ENCODE measurements around the gene CCT7.
A peak's percentile ranks its signal among the peaks of the same experiment; 100 is the strongest.

The CCT7 gene

DNA sequence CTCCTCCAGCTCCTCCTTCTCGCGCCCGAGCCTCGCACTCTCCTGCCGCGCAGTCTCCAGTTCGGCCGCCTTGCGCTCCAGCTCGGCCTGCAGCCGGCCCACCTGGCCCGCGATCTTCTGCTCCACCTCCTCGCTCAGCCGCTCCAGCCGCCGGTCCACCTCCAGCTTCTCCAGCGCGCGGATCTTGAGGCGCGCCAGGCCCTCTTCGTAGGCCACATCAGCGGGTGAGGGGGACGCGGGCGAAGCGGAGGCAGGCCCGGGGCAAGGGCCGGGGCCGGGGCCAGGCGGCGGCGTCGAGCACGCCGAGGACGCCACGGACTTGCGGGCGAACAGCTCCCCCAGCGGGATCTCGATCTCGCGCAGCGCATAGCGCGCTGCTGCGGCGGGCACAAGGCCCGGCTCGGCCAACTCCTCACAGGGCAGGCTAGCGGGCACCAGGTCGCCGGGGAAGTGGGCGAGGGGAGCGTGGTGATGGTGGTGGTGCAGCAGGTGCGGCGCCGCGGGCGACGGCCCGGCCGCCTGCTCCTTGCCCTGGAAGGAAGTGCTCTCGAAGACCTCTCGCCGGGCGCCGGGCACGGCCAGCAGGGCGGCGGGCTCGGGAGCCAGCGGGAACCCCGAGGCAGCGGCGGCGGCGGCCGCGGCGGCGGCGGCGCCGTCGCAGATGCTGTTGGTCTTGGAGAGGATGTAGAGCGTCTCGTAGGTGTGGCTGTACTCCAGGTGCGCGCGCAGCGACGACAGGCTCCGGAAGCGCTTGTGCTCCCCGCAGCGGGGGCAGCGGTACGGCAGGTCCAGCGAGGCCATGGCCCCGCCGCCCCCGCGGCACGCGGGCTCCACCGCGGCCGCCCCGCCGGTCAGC, 35.0 kb downstream of the CCT7 start:
- Mint-ChIP-seq H3K27ac (no peak overlapping the region), H3K9me3 (no peaks in the 10 kb centered on the region), H3K27me3 (no peaks in the 10 kb centered on the region), H3K36me3 (peaks cover 2% of the 10 kb centered on the region), H3K4me3 (no peak overlapping the region), H3K4me1 (peaks cover 24% of the 10 kb centered on the region)

DNA sequence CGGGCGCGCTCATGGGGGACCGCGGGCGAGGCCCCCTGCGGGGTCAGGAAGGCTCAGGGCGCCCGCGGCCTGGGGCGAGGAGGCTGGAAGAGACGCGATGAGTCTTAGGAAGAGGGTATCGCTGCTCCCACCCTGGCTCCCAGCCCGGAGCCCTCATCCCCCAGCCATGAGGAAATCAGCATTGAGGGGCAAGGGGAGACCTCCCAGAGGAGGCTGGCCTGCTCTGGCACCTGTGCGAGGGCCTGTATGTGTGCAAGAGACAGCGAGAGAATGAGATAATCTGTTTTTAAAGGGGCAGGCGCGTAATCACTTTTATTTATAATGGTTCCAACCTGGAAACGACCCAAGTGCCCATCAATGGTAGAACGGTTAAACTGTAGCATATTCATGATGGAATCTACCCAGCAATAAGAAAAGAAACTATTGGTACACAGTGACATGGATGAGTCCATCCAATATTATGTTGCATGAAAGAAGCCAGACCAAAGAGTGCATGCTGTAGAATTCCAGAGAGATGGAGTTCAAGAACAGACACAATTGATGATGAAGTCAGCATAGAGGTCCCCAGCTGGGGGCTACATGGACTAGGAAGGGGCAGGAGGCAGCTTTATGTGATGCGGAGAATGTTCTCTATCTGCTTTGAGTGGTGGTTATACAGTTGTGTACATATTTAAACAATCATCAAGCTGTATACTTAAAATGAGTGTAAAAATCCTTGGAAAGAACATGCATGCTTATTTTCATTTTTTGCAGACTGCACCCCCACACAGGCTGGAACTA, 35.8 kb downstream of the CCT7 start:
- H3K36me3 Mint-ChIP-seq, result peaks cover 5% of the 10 kb centered on the region

DNA sequence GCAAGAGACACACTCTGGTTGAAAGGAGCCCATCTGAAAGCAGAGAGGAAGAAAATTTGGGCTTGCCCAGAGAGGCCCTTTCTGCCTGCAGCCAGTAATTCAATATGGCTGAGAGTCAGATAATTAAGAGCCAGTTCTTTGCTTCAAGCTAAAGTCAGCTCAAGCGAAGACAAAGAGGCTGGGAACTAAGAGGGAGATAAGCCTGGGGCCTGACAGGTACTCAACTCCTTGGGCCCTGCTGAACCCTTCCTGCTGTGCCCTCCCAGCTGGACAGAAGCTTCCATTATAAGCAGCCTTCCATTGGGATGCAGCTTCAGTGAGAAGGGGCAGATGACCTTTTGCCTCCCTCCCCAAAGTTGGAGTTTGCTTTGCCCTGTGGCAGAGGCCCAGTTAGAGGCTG, 38.2 kb downstream of the CCT7 start:
- H3K27me3 Mint-ChIP-seq, result no peaks in the 10 kb centered on the region
- H3K9me3 Mint-ChIP-seq, result no peaks in the 10 kb centered on the region
- peaks cover 5% of the 10 kb centered on the region for H3K36me3 Mint-ChIP-seq
- H3K4me3 Mint-ChIP-seq, result no peak overlapping the region
- peaks cover 21% of the 10 kb centered on the region for H3K4me1 Mint-ChIP-seq
- no peak overlapping the region for H3K27ac Mint-ChIP-seq

More for the DNA sequence above, 35.8 kb downstream of the CCT7 start:
- Mint-ChIP-seq H3K27ac (peak overlapping the region; percentile 9), H3K4me1 (peaks cover 26% of the 10 kb centered on the region), H3K27me3 (no peaks in the 10 kb centered on the region), H3K4me3 (peak overlapping the region; percentile 45), H3K9me3 (no peaks in the 10 kb centered on the region)

DNA sequence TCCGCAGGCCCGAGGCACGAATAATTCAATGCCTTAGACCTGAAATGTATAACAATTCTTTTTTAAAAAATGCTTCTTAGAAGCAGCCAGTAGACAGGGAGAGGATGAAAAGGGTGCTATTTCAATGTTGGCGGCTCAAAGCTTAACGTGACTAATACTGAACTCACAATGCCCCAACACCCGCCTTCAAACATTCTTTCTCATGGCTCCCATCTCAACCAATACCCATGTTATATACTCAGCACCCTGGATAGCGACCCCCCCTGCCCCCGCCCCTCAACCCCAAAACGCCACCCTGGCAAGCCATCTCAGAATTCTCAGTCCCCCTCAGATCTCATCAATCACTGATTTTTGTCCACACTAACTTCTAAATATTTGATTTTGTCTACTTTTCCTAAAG, 45.7 kb downstream of the CCT7 start:
- Mint-ChIP-seq H3K9me3 (no peaks in the 10 kb centered on the region), H3K36me3 (peaks cover 8% of the 10 kb centered on the region), H3K27me3 (no peaks in the 10 kb centered on the region), H3K4me3 (no peak overlapping the region), H3K4me1 (peaks cover 8% of the 10 kb centered on the region), H3K27ac (no peak overlapping the region)

DNA sequence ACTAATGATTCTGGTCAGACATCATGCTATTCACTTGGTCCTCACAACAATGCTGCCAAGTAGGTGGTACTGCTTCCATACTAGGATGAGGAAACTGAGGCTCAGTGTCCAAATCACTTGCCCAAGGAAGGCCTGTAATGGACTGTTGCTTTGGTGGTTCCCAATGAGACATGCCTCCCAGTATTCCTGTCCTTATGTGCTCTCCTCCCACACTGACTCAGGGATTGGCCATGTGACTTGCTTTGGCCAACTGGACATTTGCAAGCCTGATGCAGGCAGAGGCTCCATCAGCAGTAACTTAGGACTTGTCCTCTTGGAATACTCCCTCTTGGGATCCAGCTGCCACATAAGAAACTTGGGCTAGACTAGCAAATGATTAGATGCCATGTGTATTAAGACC, 47.1 kb downstream of the CCT7 start:
- Mint-ChIP-seq H3K27me3 (no peaks in the 10 kb centered on the region), H3K4me3 (no peak overlapping the region), H3K4me1 (peaks cover 19% of the 10 kb centered on the region), H3K9me3 (no peaks in the 10 kb centered on the region), H3K27ac (no peak overlapping the region), H3K36me3 (peaks cover 6% of the 10 kb centered on the region)

DNA sequence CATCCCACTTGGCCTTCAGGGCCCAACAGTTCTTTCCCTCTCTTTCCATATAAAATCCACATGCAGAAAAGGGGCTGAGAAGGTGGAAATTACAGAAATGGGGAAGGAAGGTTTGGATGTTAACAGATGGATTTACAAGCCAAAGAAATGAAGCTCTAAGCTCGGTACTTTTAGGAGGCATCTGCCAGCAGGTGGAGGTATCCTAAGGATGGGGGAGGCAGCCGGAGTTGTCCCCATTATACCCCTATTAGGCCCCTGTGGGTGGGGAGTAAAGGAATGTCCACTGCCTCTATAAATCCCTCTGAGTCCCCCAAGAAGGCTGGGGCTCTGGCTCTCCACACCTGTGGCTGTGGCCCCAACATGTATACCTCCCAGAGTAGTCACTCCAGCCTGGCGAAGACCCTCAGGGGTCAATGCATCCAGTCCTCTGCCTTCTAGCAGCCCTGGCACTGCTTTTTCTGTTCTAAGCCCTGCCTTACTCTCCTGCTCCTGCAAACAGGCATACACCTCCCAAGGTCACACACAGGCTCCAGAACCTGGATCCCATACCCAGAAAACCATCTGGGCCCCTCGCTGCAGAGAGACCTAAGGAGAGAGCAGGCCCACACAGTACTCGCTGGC, 48.9 kb downstream of the CCT7 start:
- H3K27me3 Mint-ChIP-seq, result no peaks in the 10 kb centered on the region
- H3K4me1 Mint-ChIP-seq, result peaks cover 19% of the 10 kb centered on the region
- no peak overlapping the region for H3K27ac Mint-ChIP-seq
- H3K9me3 Mint-ChIP-seq, result no peaks in the 10 kb centered on the region
- H3K4me3 Mint-ChIP-seq, result peak overlapping the region; percentile 81
- H3K36me3 Mint-ChIP-seq, result peaks cover 6% of the 10 kb centered on the region

DNA sequence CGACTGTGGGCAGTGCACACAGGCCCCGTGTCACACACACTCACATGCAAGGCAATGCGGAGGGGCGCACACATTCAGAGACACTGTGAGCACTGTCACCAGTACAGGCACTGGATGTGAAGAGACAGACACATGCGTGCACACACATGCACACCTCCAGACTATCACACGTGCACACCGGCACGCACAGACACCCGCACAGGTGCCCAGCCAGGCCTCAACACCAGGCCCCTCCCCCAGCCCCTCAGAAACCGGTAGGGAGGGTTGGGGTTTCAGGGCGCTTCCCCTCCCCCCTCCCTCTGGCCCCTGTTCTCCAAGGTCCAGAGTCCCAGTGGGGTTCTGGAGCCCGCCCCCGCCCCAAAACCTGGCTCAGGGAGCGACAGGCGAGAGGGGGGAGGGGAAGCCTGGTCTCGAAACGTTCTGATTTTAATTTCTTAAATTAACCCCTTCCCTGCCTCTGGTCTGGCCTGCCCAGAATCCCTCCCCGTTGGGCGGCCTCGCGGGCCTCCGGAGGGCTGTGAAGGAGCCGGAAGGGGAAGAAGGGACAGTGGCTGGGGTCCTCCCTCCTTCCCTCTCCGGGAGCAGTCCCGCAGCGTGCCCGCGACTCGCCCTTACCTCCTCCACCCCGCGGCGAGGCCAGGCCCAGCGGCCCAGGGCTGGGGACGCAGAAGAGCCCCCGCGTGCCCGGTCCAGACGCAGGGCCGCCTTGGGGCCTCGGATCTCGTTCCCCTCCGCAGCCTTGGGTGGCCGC, 49.6 kb downstream of the CCT7 start:
- Mint-ChIP-seq H3K27ac (peak overlapping the region; percentile 60), H3K9me3 (no peaks in the 10 kb centered on the region), H3K4me3 (peak overlapping the region; percentile 81), H3K36me3 (peaks cover 6% of the 10 kb centered on the region), H3K27me3 (no peaks in the 10 kb centered on the region), H3K4me1 (peaks cover 19% of the 10 kb centered on the region)

DNA sequence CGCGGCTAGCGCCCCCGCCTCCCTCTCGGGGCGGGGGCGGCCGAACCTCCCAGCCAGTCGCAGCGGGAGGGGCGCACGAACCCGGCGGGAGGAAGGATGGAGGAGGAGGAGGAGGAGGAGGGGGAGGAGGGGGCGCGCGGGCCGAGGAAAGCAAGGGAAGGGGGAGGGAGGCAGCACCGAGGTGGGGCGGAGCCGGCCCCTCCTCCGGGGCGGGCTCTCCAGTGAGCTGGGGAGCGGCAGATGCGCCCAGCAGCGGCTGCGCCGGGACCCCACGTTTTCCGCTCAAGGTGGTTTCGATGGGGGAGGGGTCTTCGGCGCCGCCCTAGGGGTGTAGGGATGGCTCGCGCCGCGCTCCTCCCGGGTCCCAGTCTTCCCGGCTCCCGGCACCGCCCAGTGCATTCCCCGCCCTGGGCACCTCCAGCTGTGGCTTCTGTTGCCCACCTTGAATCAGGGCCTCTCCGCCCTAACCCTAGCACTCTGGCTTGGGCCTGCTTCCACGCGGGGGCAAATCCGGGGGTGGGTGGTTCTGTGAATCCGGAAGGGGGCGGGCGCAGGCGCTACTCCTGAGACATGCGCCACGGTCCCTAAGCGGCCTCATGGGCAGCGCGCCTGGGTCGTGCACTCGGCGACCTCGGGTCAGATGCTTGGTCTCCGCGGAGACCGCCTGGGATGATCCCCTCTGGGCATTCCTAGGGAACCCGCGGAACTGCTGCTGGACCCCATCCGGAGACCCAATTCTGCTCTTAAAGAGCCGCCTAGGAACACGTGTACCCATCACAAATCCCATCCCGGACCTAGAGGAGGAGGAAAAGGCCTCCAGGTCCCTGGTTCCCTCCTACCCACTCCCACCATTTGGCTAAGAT, 50.4 kb downstream of the CCT7 start, which contains the start of gene FBXO41:
Gene FBXO41, minus strand, starts transcription at position 183 of the 863 bp plus-strand sequence. CDS start 14,848 bp downstream, outside the sequence.
- peaks cover 3% of the 10 kb centered on the region for H3K27me3 Mint-ChIP-seq
- H3K4me1 Mint-ChIP-seq, result peaks cover 19% of the 10 kb centered on the region
- H3K27ac Mint-ChIP-seq, result peak within 1 kb of the TSS; percentile 60
- H3K36me3 Mint-ChIP-seq, result peaks cover 3% of the 10 kb centered on the region
- no peaks in the 10 kb centered on the region for H3K9me3 Mint-ChIP-seq
- peak within 1 kb of the TSS; percentile 81 for H3K4me3 Mint-ChIP-seq

DNA sequence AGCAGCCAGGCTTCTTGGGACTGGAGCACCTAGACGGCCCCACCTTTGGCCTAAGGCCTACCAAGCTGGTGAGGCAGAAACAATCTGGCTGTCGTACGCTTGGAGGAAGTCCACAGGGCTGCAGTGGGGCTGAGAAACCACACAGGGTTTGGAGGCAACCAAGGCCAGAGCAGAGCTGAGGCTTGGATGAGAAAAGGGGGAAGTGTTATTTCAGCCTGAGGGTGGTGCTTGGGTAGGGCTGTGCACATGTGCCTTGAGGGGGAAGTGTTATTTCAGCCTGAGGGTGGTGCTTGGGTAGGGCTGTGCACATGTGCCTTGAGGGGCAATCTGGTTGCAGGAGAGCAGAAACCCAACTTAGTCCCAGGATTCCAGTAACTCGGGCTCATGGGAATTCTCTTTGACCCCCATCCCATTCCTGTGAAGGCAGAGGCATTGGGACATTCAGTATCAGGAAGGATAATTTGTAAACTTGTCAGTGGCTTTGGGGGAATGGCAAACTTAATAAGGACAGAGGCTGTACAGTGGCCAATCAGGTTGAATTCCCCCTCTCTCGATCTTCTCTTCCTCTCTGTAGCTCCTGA, 51.1 kb downstream of the CCT7 start:
- Mint-ChIP-seq H3K4me3 (peak overlapping the region; percentile 79), H3K9me3 (no peaks in the 10 kb centered on the region)

DNA sequence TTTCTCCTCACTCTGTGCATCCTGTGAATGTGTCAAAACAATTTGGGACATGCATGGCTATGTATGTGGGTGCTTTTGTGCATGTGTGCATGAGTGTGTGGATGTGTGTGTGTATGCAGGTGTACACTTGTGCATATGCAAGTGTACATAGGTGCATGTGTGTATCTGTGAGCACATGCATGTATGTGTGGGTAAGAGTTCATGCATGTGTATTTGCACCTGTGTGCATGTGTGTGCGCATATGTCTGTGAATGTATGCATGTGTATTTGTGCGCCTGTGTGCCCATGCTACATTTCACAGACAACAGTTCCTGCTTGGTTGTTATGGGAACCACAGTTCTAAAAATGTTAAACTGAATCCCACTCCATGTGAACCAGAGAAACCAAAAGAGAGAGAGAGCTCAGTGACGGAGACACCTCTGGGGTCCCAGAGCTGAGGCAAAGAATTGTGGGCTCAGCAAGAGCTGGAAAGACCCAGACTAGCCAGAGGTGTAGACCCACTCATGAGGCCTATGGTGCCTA, 52.1 kb downstream of the CCT7 start:
- H3K27ac Mint-ChIP-seq, result no peak overlapping the region
- peak overlapping the region; percentile 79 for H3K4me3 Mint-ChIP-seq
- H3K27me3 Mint-ChIP-seq, result peaks cover 9% of the 10 kb centered on the region
- H3K9me3 Mint-ChIP-seq, result no peaks in the 10 kb centered on the region
- peaks cover 28% of the 10 kb centered on the region for H3K4me1 Mint-ChIP-seq
- H3K36me3 Mint-ChIP-seq, result no peaks in the 10 kb centered on the region

More for the DNA sequence above, 51.1 kb downstream of the CCT7 start:
- peaks cover 3% of the 10 kb centered on the region for H3K36me3 Mint-ChIP-seq
- H3K4me1 Mint-ChIP-seq, result peaks cover 19% of the 10 kb centered on the region
- no peak overlapping the region for H3K27ac Mint-ChIP-seq
- peaks cover 3% of the 10 kb centered on the region for H3K27me3 Mint-ChIP-seq

DNA sequence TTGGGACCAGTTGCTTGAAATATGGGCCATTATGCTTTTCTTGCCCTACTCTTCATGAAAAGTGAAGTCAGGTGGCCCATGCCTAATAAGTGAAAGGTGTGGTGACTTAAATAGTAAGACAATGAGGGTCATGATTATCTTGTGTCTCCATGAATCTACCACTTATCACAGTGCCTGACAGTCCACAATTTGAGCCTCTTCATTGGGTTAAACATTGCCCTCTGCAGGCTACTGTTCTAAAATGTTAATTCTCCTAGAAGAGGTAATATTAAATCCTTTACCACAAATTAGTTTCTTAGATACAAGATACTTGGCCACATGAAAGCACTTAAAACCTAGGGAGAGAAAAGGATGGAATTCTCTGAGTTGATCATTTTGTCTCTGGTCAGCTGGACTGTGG, 55.2 kb downstream of the CCT7 start:
- Mint-ChIP-seq H3K9me3 (no peaks in the 10 kb centered on the region), H3K27ac (no peak overlapping the region), H3K4me1 (peaks cover 23% of the 10 kb centered on the region), H3K27me3 (peaks cover 11% of the 10 kb centered on the region), H3K36me3 (no peaks in the 10 kb centered on the region), H3K4me3 (no peak overlapping the region)

DNA sequence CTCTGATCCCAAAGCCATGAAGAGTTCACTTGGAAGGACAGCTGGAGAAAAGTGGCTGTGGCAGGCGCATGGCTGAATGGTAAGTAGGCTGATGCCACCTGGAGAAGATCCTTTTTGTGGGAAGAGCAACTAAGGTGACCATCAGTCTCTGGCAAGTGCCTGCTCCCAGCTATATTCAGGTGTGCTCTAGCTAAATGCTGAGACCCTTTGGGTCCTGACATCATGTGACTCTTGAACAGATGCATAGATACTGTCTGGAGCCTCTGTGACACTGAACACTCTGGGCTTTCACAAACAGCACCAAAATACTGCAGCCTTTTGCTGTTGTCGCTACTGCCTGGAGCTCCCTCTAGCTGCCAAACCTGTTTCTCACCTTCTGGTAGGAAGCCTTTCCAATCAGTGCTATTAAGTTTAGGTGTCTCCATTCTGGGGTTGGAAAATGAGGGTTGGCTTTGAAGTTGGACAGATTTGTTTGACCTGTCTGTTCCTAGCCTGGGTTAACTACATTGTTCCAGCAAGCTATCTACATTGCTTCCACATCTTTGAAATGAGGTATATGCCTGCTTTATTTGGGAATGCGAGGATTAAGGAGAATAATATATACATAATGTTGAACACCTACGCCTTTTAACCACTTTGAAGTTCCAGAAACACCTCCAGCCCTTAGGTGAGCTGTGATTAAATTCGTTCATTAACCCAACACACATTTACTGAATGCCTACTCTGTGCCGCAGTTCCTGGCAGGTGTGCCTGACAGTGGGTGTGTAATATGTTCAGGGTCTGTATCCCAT, 56.1 kb downstream of the CCT7 start:
- H3K36me3 Mint-ChIP-seq, result no peaks in the 10 kb centered on the region
- H3K27ac Mint-ChIP-seq, result no peak overlapping the region
- peak overlapping the region; percentile 77 for H3K4me3 Mint-ChIP-seq
- peaks cover 20% of the 10 kb centered on the region for H3K4me1 Mint-ChIP-seq
- H3K9me3 Mint-ChIP-seq, result no peaks in the 10 kb centered on the region
- peaks cover 12% of the 10 kb centered on the region for H3K27me3 Mint-ChIP-seq

DNA sequence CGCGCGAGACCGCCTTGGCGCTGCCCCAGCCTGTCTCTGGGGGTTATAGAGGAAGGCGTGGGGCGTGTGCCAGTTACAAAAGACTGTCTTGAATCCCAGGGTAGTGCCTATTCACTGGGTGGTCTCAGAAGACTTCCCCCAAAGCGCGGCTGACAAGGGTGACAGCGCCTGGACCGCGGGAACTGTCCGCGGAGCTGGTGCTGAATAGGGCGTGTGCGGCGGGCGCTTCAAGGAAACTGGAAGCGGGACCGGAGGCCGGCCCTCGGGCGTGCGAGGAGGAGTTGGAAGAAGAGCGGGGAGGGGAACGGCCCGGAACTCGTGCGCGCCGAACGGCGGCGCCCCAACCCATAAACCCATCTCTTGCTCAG, 57.0 kb downstream of the CCT7 start:
- Mint-ChIP-seq H3K4me1 (peaks cover 13% of the 10 kb centered on the region), H3K36me3 (no peaks in the 10 kb centered on the region), H3K27ac (peak overlapping the region; percentile 46)

More for the DNA sequence above, 57.0 kb downstream of the CCT7 start:
- H3K9me3 Mint-ChIP-seq, result no peaks in the 10 kb centered on the region
- H3K4me3 Mint-ChIP-seq, result peak overlapping the region; percentile 77
- peaks cover 20% of the 10 kb centered on the region for H3K27me3 Mint-ChIP-seq
